SU-DHL-6 (cell line): ENCODE results near the gene GAB2.

Source experiments
- H2AFZ ChIP-seq: fragments of 200-600 bp; sonication (generic); 2 replicates; pipeline ENCODE4 v1.6.1; 2014; ENCODE audit warnings: low read depth, mild to moderate bottlenecking, moderate library complexity, mixed read lengths, antibody characterized with exemption, low read length; ENCODE audit not compliant: severe bottlenecking
- H3F3A ChIP-seq: fragments of 200-600 bp; shearing (Covaris generic); 2 replicates; pipeline ENCODE4 v1.6.0; 2016; ENCODE audit warnings: antibody characterized with exemption, mild to moderate bottlenecking; ENCODE audit not compliant: insufficient read depth
- H3K27ac ChIP-seq: fragments of 200-600 bp; sonication (generic); 2 replicates; pipeline ENCODE4 v1.5.1; 2016; ENCODE audit warnings: low read depth, mild to moderate bottlenecking, low read length, moderate library complexity, mixed read lengths
- H3K27me3 ChIP-seq: fragments of 200-600 bp; sonication (generic), shearing (Covaris generic); 2 replicates; pipeline ENCODE4 v1.6.0; 2014; ENCODE audit warnings: mild to moderate bottlenecking, low read length
- H3K36me3 ChIP-seq: fragments of 200-600 bp; sonication (generic); 2 replicates; pipeline ENCODE4 v1.6.1; 2014; ENCODE audit warnings: mild to moderate bottlenecking, low read length, mixed read lengths
- H3K4me2 ChIP-seq: fragments of 300-600, 200-600 bp; shearing (Covaris generic), sonication (generic); 2 replicates; pipeline ENCODE4 v1.6.0; 2014; ENCODE audit warnings: low read length, low read depth, mild to moderate bottlenecking; ENCODE audit not compliant: poor library complexity, severe bottlenecking
- H3K4me3 ChIP-seq: fragments of 200-600 bp; sonication (generic); 2 replicates; pipeline ENCODE4 v1.5.1; 2014; ENCODE audit warnings: antibody characterized with exemption, low read length, mild to moderate bottlenecking, mixed read lengths; ENCODE audit not compliant: insufficient read depth, poor library complexity, severe bottlenecking
- H3K79me2 ChIP-seq: fragments of 200-600 bp; sonication (generic); 2 replicates; pipeline ENCODE4 v1.6.1; 2014; ENCODE audit warnings: mild to moderate bottlenecking, low read length, moderate library complexity; ENCODE audit not compliant: insufficient read depth
- H3K9ac ChIP-seq: fragments of 200-600 bp; sonication (generic); 2 replicates; pipeline ENCODE4 v1.7.0; 2014; ENCODE audit warnings: mild to moderate bottlenecking, low read length
- H3K9me2 ChIP-seq: fragments of 200-600 bp; sonication (generic); replicated peaks from 2 replicates; pipeline ENCODE4 v1.6.1; 2014; ENCODE audit warnings: low read length; ENCODE audit not compliant: insufficient read depth
- H3K9me3 ChIP-seq: fragments of 200-600 bp; sonication (generic); 2 replicates; pipeline ENCODE4 v1.6.1; 2014; ENCODE audit warnings: low read length, mixed read lengths; ENCODE audit not compliant: insufficient read depth
- H4K20me1 ChIP-seq: fragments of 200-600 bp; sonication (generic); 2 replicates; pipeline ENCODE4 v1.6.1; 2014; ENCODE audit warnings: low read depth, mild to moderate bottlenecking, antibody characterized with exemption, low read length, moderate library complexity, mixed read lengths
- CTCF ChIP-seq: fragments of 200-600 bp; sonication (generic); IDR thresholded peaks from one replicate; pipeline ENCODE4 v1.5.1; 2017; ENCODE audit warnings: antibody characterized with exemption, mild to moderate bottlenecking, low read length, moderate library complexity; ENCODE audit not compliant: insufficient read depth, poor library complexity, severe bottlenecking
- EZH2phosphoT487 ChIP-seq: fragments of 200-600 bp; sonication (generic), shearing (Covaris generic); conservative IDR thresholded peaks from 2 replicates; pipeline ENCODE4 v1.6.1; 2018; ENCODE audit warnings: mild to moderate bottlenecking, antibody characterized with exemption, low read length, moderate library complexity, mixed read lengths

Gene GAB2

GRCh38 chr11:78432058-78432515 lies 14.5 kb upstream of the GAB2 start:
- Histone ChIP-seq H3K9me3 (no peaks in the 10 kb centered on the region), H4K20me1 (no peaks in the 10 kb centered on the region), H3K4me3 (no peak overlapping the region), H3K9ac (no peak overlapping the region), H3K36me3 (peaks cover 4% of the 10 kb centered on the region; the same call in 1 of the 2 replicates), H3K4me2 (no peak overlapping the region), H3F3A (no peaks in the 10 kb centered on the region), H3K27ac (no peak overlapping the region), H2AFZ (no peak overlapping the region), H3K9me2 (no peaks in the 10 kb centered on the region), H3K79me2 (no peaks in the 10 kb centered on the region), H3K27me3 (no peaks in the 10 kb centered on the region)
- peak; percentile 13 for TF ChIP-seq CTCF
- no peak for TF ChIP-seq EZH2phosphoT487

- Histone ChIP-seq H3F3A (no peaks in the 10 kb centered on the region), H3K27ac (no peak overlapping the region), H3K9ac (no peak overlapping the region), H3K79me2 (no peaks in the 10 kb centered on the region), H2AFZ (no peak overlapping the region), H3K27me3 (no peaks in the 10 kb centered on the region), H3K4me2 (no peak overlapping the region), H3K36me3 (no peaks in the 10 kb centered on the region), H3K4me3 (no peak overlapping the region), H4K20me1 (no peaks in the 10 kb centered on the region), H3K9me3 (no peaks in the 10 kb centered on the region), H3K9me2 (no peaks in the 10 kb centered on the region)
- TF ChIP-seq CTCF: no peak
- no peak for TF ChIP-seq EZH2phosphoT487
These were observed 12.0 kb upstream of the GAB2 start for GRCh38 chr11:78429660-78430059.

GRCh38 chr11:78429209-78429608 lies 11.6 kb upstream of the GAB2 start:
- H3K27me3 ChIP-seq: no peaks in the 10 kb centered on the region
- no peaks in the 10 kb centered on the region for H3K9me2 ChIP-seq
- no peaks in the 10 kb centered on the region for H3K36me3 ChIP-seq
- no peaks in the 10 kb centered on the region for H4K20me1 ChIP-seq
- no peaks in the 10 kb centered on the region for H3K79me2 ChIP-seq
- no peak overlapping the region for H3K4me3 ChIP-seq
- H3K4me2 ChIP-seq: no peak overlapping the region
- no peak overlapping the region for H3K27ac ChIP-seq
- no peaks in the 10 kb centered on the region for H3F3A ChIP-seq
- H3K9me3 ChIP-seq: no peaks in the 10 kb centered on the region
- H2AFZ ChIP-seq: no peak overlapping the region
- no peak for TF ChIP-seq EZH2phosphoT487
- TF ChIP-seq CTCF: no peak
- H3K9ac ChIP-seq: no peak overlapping the region
